B cell (primary cell): ENCODE results near the gene RABGAP1. TPM values are rescaled to one million over a fixed set of nuclear protein-coding genes. Genes with fewer than 3 reads are reported as not detected.

Source experiments
- ATAC-seq: fragments of 200-7000 bp; cut with Tn5 transposase; one replicate; pipeline ENCODE4 v1.10.0; 2021; ENCODE audit warnings: low read depth, mild to moderate bottlenecking, moderate number of reproducible peaks, moderate library complexity
- CTCF ChIA-PET: fragments of 350-600 bp; sonication (Branson Sonifier 250); formaldehyde crosslinking; loops from one replicate; lab custom pipeline; 2021; ENCODE audit warnings: antibody characterized with exemption, inconsistent platforms; lab: Charles Lee
- POLR2A ChIA-PET: fragments of 350-600 bp; sonication (Branson Sonifier 250); formaldehyde crosslinking; loops from one replicate; lab custom pipeline; 2021; ENCODE audit warnings: antibody characterized with exemption; lab: Charles Lee
- DNase-seq: peaks from one replicate; pipeline ENCODE4 v3.0.0; 2013
- H2AFZ ChIP-seq: 2 replicates; pipeline ENCODE4 v1.6.1; 2012; ENCODE audit warnings: mild to moderate bottlenecking, low read depth, low read length; ENCODE audit not compliant: insufficient read depth, poor library complexity, severe bottlenecking
- H3K27ac ChIP-seq, 2 donors: 1 replicate in 1 of 2; 2 replicates in 1 of 2; pipeline ENCODE4 v1.5.1; 2012 to 2013; ENCODE audit warnings: low read length in 2 of 2, mild to moderate bottlenecking in 2 of 2, moderate library complexity in 1 of 2
- H3K27me3 ChIP-seq, 4 experiments: fragments of 200-600 bp in 1 of 4; sonication (generic) in 1 of 4; replicated peaks in 1 of 4; 1 replicate in 2 of 4; 2 replicates in 2 of 4; pipeline versions ENCODE4 v1.6.1 to v1.7.0; 2013 to 2016; ENCODE audit warnings: low read length in 3 of 4, mild to moderate bottlenecking in 2 of 4, mixed read lengths in 1 of 4, moderate library complexity in 1 of 4; ENCODE audit not compliant: insufficient read depth in 4 of 4, control insufficient read depth in 3 of 4; ENCODE audit errors: control extremely low read depth in 1 of 4
- H3K36me3 ChIP-seq, 2 experiments: replicated peaks in 1 of 2; 1 replicate in 1 of 2; 2 replicates in 1 of 2; pipeline versions ENCODE4 v1.6.1 to v1.7.1; 2013; ENCODE audit warnings: low read length in 1 of 2; ENCODE audit not compliant: insufficient read depth in 2 of 2, control insufficient read depth in 1 of 2; ENCODE audit errors: control extremely low read depth in 1 of 2, extremely low read depth in 1 of 2
- H3K4me1 ChIP-seq, 2 donors: fragments of 200-600 bp in 1 of 2; sonication (generic) in 1 of 2; 1 replicate in 1 of 2; 2 replicates in 1 of 2; pipeline versions ENCODE4 v1.5.1 to v1.6.1; 2013 to 2017; ENCODE audit warnings: low read length in 2 of 2; ENCODE audit not compliant: control insufficient read depth in 2 of 2, insufficient read depth in 2 of 2
- H3K4me2 ChIP-seq: replicated peaks from 2 replicates; pipeline ENCODE3; 2012; ENCODE audit warnings: mild to moderate bottlenecking, low read depth, low read length; ENCODE audit not compliant: poor library complexity, severe bottlenecking
- H3K4me3 ChIP-seq, 5 experiments: fragments of 200-600 bp in 1 of 5; sonication (generic) in 1 of 5; 1 replicate in 3 of 5; 2 replicates in 2 of 5; pipeline versions ENCODE4 v1.5.1 to v1.7.0; 2011 to 2016; ENCODE audit warnings: low read length in 4 of 5, mild to moderate bottlenecking in 4 of 5, low read depth in 2 of 5, control low read depth in 1 of 5, moderate library complexity in 1 of 5; ENCODE audit not compliant: insufficient read depth in 1 of 5; ENCODE audit errors: control extremely low read depth in 1 of 5, extremely low read depth in 1 of 5
- H3K79me2 ChIP-seq: fragments of 200-600 bp; sonication (generic); one replicate; pipeline ENCODE4 v1.6.0; 2016; ENCODE audit warnings: low read length; ENCODE audit not compliant: control insufficient read depth, insufficient read depth
- H3K9ac ChIP-seq: fragments of 200-600 bp; sonication (generic); 2 replicates; pipeline ENCODE4 v1.6.1; 2017; ENCODE audit warnings: mild to moderate bottlenecking, low read length, moderate library complexity
- H3K9me3 ChIP-seq, 3 donors: one replicate each; pipeline versions ENCODE4 v1.6.1 to v1.7.1; 2013; ENCODE audit warnings: low read length in 2 of 3; ENCODE audit not compliant: control insufficient read depth in 2 of 3, insufficient read depth in 1 of 3; ENCODE audit errors: control extremely low read depth in 1 of 3
- H4K20me1 ChIP-seq: 2 replicates; pipeline ENCODE4 v1.6.0; 2012; ENCODE audit warnings: mild to moderate bottlenecking, low read length; ENCODE audit not compliant: insufficient read depth, control insufficient read depth, poor library complexity, severe bottlenecking
- H3K27ac Mint-ChIP-seq: one replicate; pipeline ENCODE4 v1.8.0; 2021; ENCODE audit warnings: mixed read lengths
- H3K27me3 Mint-ChIP-seq: one replicate; pipeline ENCODE4 v1.8.0; 2021; ENCODE audit warnings: mixed read lengths
- H3K4me1 Mint-ChIP-seq: one replicate; pipeline ENCODE4 v1.8.0; 2021; ENCODE audit warnings: mixed read lengths
- H3K4me3 Mint-ChIP-seq: one replicate; pipeline ENCODE4 v1.8.0; 2021; ENCODE audit warnings: mixed read lengths
- H3K9me3 Mint-ChIP-seq: one replicate; pipeline ENCODE4 v1.8.0; 2022; ENCODE audit warnings: mixed read lengths; ENCODE audit not compliant: insufficient read depth
- EZH2 ChIP-seq: IDR thresholded peaks from 2 replicates; pipeline ENCODE4 v1.6.1; 2012; ENCODE audit warnings: borderline replicate concordance, low read depth, mild to moderate bottlenecking, moderate library complexity, low read length; ENCODE audit not compliant: insufficient read depth, poor library complexity, severe bottlenecking
- WGBS: methylation state at CpG from one replicate; pipeline ENCODE4 v1.1.5; 2013; ENCODE audit warnings: missing lambda C conversion rate; ENCODE audit not compliant: insufficient coverage; 5-methylcytosine and 5-hydroxymethylcytosine counted together
- intact Hi-C: fragments of 100-400 bp; cut with micrococcal nuclease; formaldehyde crosslinking; loops from one replicate; pipeline ENCODE4 v1.10.0; 2022
- polyA plus RNA-seq: library from polyadenylated mRNA; depleted of rRNA; stranded (reverse); fragments of >200 nt; gene quantifications from 2 replicates; pipeline ENCODE4 v1.2.3, GENCODE V29; 2012
- total RNA-seq, 2 donors: library from RNA; stranded (reverse); fragments of 120-200 nt in 1 of 2; gene quantifications; 1 replicate in 1 of 2; 2 replicates in 1 of 2; pipeline versions ENCODE4 v1.2.3 to v1.2.4, GENCODE V29; 2013 to 2022
- TF ChIP-seq, protein P1 (sequence below): fragments of 200-600 bp; IDR thresholded peaks from one replicate; pipeline ENCODE4 v1.8.0; 2022; ENCODE audit warnings: antibody characterized with exemption, mild to moderate bottlenecking

The RABGAP1 gene
- total and polyA plus RNA-seq, 2 donors (not counting 1 experiment from before 2014, with no cell fraction given): 13.9 to 81.0 TPM

DNA sequence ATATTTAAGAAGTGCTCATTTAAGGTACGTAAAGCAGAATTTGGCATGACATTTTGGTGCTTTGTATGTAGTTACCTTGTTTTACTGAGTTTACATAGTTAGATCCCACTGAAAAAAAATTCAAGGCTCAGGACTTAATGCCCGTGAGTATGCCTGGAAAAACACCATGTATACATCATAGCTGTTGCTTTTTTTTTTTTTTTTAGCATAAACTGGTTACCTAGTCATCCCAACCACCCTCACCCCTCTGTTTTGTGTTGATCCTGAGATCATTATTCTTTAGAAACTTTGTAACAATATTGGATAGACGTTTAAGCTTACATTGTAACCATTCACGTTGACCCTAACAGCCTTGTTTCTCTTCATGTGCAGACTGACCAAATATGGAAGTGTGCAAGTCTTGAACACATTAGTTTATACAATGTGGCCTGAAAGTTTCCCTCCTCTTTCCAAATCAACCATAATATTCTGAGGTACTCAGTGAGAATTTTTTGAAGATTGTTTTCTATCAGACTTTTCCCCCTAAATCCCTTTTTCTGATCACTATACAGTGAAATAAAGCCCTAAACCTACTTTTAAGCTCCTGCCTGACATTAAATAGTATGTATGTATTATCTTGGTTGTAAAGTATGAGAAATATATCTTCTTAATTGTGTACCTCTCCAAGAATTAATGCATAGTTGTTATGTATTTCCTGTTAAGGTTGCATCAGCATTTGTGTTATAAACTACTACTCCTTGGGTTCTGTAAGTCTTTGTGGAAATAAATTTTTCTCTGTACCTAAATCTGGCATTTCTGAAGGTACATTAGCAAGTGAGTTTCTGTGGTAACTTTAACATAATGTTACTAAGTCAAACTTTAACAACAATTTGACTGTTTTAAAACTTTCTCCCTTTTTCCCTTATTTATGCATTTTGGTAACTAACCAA, 4.4 kb downstream of the RABGAP1 start:
- ChIA-PET CTCF (no interaction called here), POLR2A (interaction anchor here (0.6 kb wide), 1 partner anchor 33 kb away, joined by 3 read pairs; no protein-coding TSS in a partner anchor)
- Histone ChIP-seq H2AFZ (no peak overlapping the region), H3K4me1 (peaks cover 15% of the 10 kb centered on the region in 2 donors), H3K9me3 (no peaks in the 10 kb centered on the region), H3K4me2 (no peak overlapping the region), H3K27ac (no peak overlapping the region), H3K36me3 (no peaks in the 10 kb centered on the region), H4K20me1 (peaks cover 58% of the 10 kb centered on the region), H3K79me2 (peaks cover 95% of the 10 kb centered on the region), H3K27me3 (no peaks in the 10 kb centered on the region), H3K4me3 (no peak overlapping the region), H3K9ac (no peak overlapping the region)
- TF ChIP-seq, protein P1, sequence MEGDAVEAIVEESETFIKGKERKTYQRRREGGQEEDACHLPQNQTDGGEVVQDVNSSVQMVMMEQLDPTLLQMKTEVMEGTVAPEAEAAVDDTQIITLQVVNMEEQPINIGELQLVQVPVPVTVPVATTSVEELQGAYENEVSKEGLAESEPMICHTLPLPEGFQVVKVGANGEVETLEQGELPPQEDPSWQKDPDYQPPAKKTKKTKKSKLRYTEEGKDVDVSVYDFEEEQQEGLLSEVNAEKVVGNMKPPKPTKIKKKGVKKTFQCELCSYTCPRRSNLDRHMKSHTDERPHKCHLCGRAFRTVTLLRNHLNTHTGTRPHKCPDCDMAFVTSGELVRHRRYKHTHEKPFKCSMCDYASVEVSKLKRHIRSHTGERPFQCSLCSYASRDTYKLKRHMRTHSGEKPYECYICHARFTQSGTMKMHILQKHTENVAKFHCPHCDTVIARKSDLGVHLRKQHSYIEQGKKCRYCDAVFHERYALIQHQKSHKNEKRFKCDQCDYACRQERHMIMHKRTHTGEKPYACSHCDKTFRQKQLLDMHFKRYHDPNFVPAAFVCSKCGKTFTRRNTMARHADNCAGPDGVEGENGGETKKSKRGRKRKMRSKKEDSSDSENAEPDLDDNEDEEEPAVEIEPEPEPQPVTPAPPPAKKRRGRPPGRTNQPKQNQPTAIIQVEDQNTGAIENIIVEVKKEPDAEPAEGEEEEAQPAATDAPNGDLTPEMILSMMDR: no peak
- no peak for TF ChIP-seq EZH2
- whole genome bisulfite sequencing: 100% methylated on average over 1 of the region's 4 CpGs
- no peak for ATAC-seq
- no peak for DNase-seq
- Mint-ChIP-seq H3K27ac (no peak overlapping the region), H3K4me1 (peaks cover 47% of the 10 kb centered on the region), H3K27me3 (no peaks in the 10 kb centered on the region), H3K4me3 (no peak overlapping the region), H3K9me3 (no peaks in the 10 kb centered on the region)
- intact Hi-C loops: loop anchor here (10.0 kb wide), 1 partner anchor 680 kb away; the partner anchor contains the start of genes MRRF and RBM18
